Endodermal cell (in vitro differentiated cells): ENCODE measurements around the gene TRERF1. TPM values are rescaled to one million over a fixed set of nuclear protein-coding genes. Genes with fewer than 3 reads are reported as not detected.

Source experiments
- DNase-seq: peaks from one replicate; pipeline ENCODE4 v3.0.0-alpha.2; 2017
- H3K27ac ChIP-seq: 2 replicates; pipeline ENCODE4 v1.5.1; 2013; ENCODE audit warnings: mild to moderate bottlenecking, low read depth, low read length, moderate library complexity
- H3K27me3 ChIP-seq: 2 replicates; pipeline ENCODE4 v1.6.1; 2013; ENCODE audit warnings: mild to moderate bottlenecking, low read length, moderate library complexity; ENCODE audit not compliant: insufficient read depth, control insufficient read depth, poor library complexity, severe bottlenecking
- H3K36me3 ChIP-seq: 2 replicates; pipeline ENCODE4 v1.7.0; 2013; ENCODE audit warnings: mild to moderate bottlenecking, low read length, moderate library complexity; ENCODE audit not compliant: control insufficient read depth, insufficient read depth
- H3K4me1 ChIP-seq: one replicate; pipeline ENCODE4 v1.7.0; 2013; ENCODE audit warnings: low read length; ENCODE audit not compliant: control insufficient read depth, insufficient read depth
- H3K4me3 ChIP-seq: 2 replicates; pipeline ENCODE4 v1.5.1; 2013; ENCODE audit warnings: mild to moderate bottlenecking, low read length, moderate library complexity
- H3K9ac ChIP-seq: 2 replicates; pipeline ENCODE4 v1.6.1; 2013; ENCODE audit warnings: mild to moderate bottlenecking, low read length, moderate library complexity; ENCODE audit not compliant: poor library complexity, severe bottlenecking; ENCODE audit errors: extremely low read depth
- H3K9me3 ChIP-seq: 2 replicates; pipeline ENCODE4 v1.6.1; 2013; ENCODE audit warnings: mild to moderate bottlenecking, low read length, moderate library complexity; ENCODE audit not compliant: control insufficient read depth
- H3K27ac Mint-ChIP-seq: 2 replicates; pipeline ENCODE4 v1.8.0; 2020; ENCODE audit warnings: mixed read lengths
- H3K27me3 Mint-ChIP-seq: 2 replicates; pipeline ENCODE4 v1.8.0; 2021; ENCODE audit warnings: mild to moderate bottlenecking, mixed read lengths; ENCODE audit not compliant: insufficient read depth
- H3K36me3 Mint-ChIP-seq: 2 replicates; pipeline ENCODE4 v1.8.0; 2020; ENCODE audit warnings: low read depth, mixed read lengths
- H3K4me1 Mint-ChIP-seq: 2 replicates; pipeline ENCODE4 v1.8.0; 2020; ENCODE audit warnings: mixed read lengths
- H3K4me3 Mint-ChIP-seq: 2 replicates; pipeline ENCODE4 v1.8.0; 2020; ENCODE audit warnings: mild to moderate bottlenecking, moderate library complexity, mixed read lengths
- H3K9me3 Mint-ChIP-seq: 2 replicates; pipeline ENCODE4 v1.8.0; 2020; ENCODE audit warnings: mild to moderate bottlenecking, mixed read lengths
- CTCF ChIP-seq: fragments of 200-600 bp; sonication (generic); conservative IDR thresholded peaks from 2 replicates; pipeline ENCODE4 v1.5.0; 2021; ENCODE audit warnings: antibody characterized with exemption, mild to moderate bottlenecking
- WGBS, 2 experiments: methylation state at CpG; one replicate each; pipeline versions ENCODE4 v1.1.5 to v1.1.7; 2013; ENCODE audit warnings: missing lambda C conversion rate in 2 of 2, mixed read lengths in 1 of 2; ENCODE audit not compliant: insufficient coverage in 1 of 2, insufficient read length in 1 of 2; 5-methylcytosine and 5-hydroxymethylcytosine counted together
- total RNA-seq, 2 donors: library from RNA; stranded (reverse); fragmentation: NEBNext Ultra II Directional in 1 of 2; extraction: Animal tissue kit (Norgen Biotek cat#: 25700) in 1 of 2; gene quantifications; 2 replicates in 1 of 2; 3 replicates in 1 of 2; pipeline ENCODE4 v1.2.1, GENCODE V29; 2021

TRERF1 gene
- total RNA-seq, 2 donors from 2014 or later: 4.7 to 5.3 TPM

GRCh38 chr6:42403831-42404230, 47.9 kb downstream of the TRERF1 start:
- Histone ChIP-seq H3K4me1 (peaks cover 3% of the 10 kb centered on the region), H3K9ac (no peak overlapping the region), H3K27ac (no peak overlapping the region), H3K27me3 (peaks cover 38% of the 10 kb centered on the region), H3K36me3 (no peaks in the 10 kb centered on the region), H3K4me3 (no peak overlapping the region), H3K9me3 (no peaks in the 10 kb centered on the region)
- TF ChIP-seq CTCF: no peak
- H3K4me3 Mint-ChIP-seq: no peak overlapping the region
- WGBS, 2 experiments: 91 to 93% methylated on average over 5 of the region's 5 CpGs
- H3K36me3 Mint-ChIP-seq: no peaks in the 10 kb centered on the region
- H3K4me1 Mint-ChIP-seq: peaks cover 14% of the 10 kb centered on the region
- DNase-seq: no peak
- no peak overlapping the region for H3K27ac Mint-ChIP-seq
- no peaks in the 10 kb centered on the region for H3K9me3 Mint-ChIP-seq
- peaks cover 24% of the 10 kb centered on the region for H3K27me3 Mint-ChIP-seq

GRCh38 chr6:42403421-42403820, 48.3 kb downstream of the TRERF1 start:
- peaks cover 3% of the 10 kb centered on the region for H3K4me1 ChIP-seq
- Mint-ChIP-seq H3K27ac (no peak overlapping the region), H3K36me3 (no peaks in the 10 kb centered on the region), H3K4me1 (peaks cover 14% of the 10 kb centered on the region), H3K27me3 (peaks cover 24% of the 10 kb centered on the region), H3K9me3 (no peaks in the 10 kb centered on the region), H3K4me3 (no peak overlapping the region)
- H3K27ac ChIP-seq: no peak overlapping the region
- WGBS, 2 experiments: 90 to 91% methylated on average over 6 to 7 of the region's 7 CpGs
- no peaks in the 10 kb centered on the region for H3K36me3 ChIP-seq
- peak; percentile 41 for TF ChIP-seq CTCF
- no peak overlapping the region for H3K4me3 ChIP-seq
- peaks cover 38% of the 10 kb centered on the region for H3K27me3 ChIP-seq
- H3K9me3 ChIP-seq: no peaks in the 10 kb centered on the region
- H3K9ac ChIP-seq: no peak overlapping the region
- no peak for DNase-seq

GRCh38 chr6:42402184-42402583, 49.5 kb downstream of the TRERF1 start:
- no peak overlapping the region for H3K27ac ChIP-seq
- DNase-seq: no peak
- 90 to 93% methylated on average over 2 to 5 of the region's 5 CpGs for WGBS, 2 experiments
- H3K9me3 ChIP-seq: no peaks in the 10 kb centered on the region
- Mint-ChIP-seq H3K4me1 (peaks cover 14% of the 10 kb centered on the region), H3K9me3 (no peaks in the 10 kb centered on the region), H3K27ac (no peak overlapping the region), H3K27me3 (peaks cover 23% of the 10 kb centered on the region), H3K36me3 (no peaks in the 10 kb centered on the region), H3K4me3 (no peak overlapping the region)
- TF ChIP-seq CTCF: no peak
- no peaks in the 10 kb centered on the region for H3K36me3 ChIP-seq
- peaks cover 3% of the 10 kb centered on the region for H3K4me1 ChIP-seq
- H3K4me3 ChIP-seq: no peak overlapping the region
- H3K9ac ChIP-seq: no peak overlapping the region
- H3K27me3 ChIP-seq: peaks cover 31% of the 10 kb centered on the region
